GM12875 (cell line): ENCODE measurements around the gene GAL.

Experiments
- H3K4me3 ChIP-seq: one replicate; pipeline ENCODE4 v1.5.1; 2011; ENCODE audit warnings: low read depth, low read length, control low read depth
- TF ChIP-seq, protein P1 (sequence below): IDR thresholded peaks from 2 replicates; pipeline ENCODE4 v1.5.1; 2011; ENCODE audit warnings: low read depth, mild to moderate bottlenecking, control low read depth, inconsistent platforms, low read length, moderate library complexity, borderline replicate concordance; ENCODE audit not compliant: insufficient read depth

The GAL gene

DNA sequence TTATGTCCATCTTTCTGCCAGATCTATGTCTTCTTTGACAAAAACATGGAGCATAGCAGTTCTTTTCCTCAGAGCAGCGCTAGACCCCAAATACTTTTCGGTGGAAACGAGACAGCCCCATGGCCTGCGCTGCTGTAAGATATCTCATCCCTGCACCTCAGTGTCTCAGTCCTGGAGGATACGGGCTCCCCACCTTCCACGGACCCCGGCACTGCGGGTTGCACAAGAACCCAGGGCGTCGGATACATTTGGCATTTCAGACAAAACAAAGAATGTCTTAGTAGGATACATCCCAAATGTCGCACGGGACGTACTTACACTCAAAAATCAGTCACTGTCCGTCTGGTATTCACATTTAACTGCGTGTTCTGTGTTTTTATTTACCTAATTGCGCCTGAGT lies 9.9 kb upstream of the GAL start:
- TF ChIP-seq, protein P1, sequence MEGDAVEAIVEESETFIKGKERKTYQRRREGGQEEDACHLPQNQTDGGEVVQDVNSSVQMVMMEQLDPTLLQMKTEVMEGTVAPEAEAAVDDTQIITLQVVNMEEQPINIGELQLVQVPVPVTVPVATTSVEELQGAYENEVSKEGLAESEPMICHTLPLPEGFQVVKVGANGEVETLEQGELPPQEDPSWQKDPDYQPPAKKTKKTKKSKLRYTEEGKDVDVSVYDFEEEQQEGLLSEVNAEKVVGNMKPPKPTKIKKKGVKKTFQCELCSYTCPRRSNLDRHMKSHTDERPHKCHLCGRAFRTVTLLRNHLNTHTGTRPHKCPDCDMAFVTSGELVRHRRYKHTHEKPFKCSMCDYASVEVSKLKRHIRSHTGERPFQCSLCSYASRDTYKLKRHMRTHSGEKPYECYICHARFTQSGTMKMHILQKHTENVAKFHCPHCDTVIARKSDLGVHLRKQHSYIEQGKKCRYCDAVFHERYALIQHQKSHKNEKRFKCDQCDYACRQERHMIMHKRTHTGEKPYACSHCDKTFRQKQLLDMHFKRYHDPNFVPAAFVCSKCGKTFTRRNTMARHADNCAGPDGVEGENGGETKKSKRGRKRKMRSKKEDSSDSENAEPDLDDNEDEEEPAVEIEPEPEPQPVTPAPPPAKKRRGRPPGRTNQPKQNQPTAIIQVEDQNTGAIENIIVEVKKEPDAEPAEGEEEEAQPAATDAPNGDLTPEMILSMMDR, result no peak

DNA sequence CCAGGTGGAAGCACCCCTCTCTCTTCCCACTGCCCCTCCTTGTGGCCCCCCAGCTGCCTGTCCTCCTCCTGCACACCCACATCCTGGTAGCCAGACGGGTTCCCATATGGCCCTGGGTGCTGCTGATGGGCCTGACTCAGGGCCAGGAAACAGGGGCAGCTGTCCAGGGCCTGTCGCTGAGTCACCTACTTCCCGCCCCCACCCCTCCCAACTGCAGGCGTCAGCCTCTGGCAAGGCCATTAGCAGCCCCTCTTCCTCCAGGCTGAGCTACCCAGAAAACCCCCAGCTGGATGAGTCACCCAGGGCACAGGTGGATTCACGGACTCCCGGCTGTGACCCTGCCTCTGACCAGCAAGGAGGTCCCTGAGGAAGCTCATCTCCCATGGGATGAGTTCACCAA lies 6.9 kb upstream of the GAL start:
- TF ChIP-seq, protein P1, result no peak
- no peak overlapping the region for H3K4me3 ChIP-seq

More for the DNA sequence above, 9.9 kb upstream of the GAL start:
- H3K4me3 ChIP-seq, result no peak overlapping the region

DNA sequence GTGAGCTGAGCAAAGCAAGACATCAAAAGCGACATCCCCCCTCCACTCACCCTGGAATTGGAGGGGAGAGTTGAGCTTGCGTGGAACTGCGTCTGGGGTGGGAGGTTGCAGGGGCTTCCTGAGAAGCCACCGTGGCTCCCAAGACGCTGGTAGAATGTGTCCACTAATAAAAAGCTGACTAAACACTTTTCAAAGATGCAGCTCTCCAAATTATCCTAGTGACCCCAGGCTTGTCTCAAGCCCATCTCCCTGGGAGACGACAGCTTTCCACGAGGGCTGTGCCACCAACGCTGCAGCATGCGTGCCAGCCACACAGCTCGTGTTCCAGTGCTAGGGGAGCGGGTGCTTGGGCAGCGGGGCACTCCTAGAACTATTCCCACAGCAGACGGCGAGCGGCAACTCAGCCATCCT lies 6.3 kb upstream of the GAL start:
- TF ChIP-seq, protein P1, result no peak
- no peak overlapping the region for H3K4me3 ChIP-seq

DNA sequence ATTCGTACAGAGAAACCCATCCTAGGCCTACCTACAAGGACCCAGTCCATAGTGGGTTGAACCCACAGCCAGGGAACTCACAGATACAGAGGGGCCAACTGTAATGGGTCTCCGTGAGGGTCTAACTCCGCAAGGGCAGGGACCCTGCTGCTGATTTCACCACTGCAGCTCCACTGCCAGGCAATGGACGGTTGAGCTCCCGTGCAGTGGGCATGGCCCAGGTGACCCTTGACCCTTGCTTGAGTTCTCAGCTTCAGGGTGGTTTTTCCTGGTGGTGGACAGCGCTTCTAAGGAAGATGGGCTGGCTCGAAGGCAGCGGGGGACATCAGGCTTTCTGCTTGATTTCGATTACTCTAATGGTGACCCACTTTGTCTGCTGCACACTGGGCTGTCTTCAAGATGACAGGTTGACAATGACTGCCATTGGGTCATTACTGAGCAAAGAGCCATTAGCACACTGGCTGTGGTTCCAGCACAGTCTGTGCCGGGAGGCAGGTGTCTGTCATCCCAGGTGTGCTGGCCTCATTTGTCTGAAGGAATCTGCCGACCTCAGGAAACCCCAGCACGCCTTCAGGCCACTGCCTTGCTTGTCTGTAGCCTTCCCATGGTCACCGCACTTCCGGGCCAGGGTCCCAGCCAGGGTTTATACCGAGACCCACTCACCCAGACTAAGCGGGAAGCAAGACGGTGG lies 3.7 kb upstream of the GAL start:
- TF ChIP-seq, protein P1, result no peak
- no peak overlapping the region for H3K4me3 ChIP-seq

DNA sequence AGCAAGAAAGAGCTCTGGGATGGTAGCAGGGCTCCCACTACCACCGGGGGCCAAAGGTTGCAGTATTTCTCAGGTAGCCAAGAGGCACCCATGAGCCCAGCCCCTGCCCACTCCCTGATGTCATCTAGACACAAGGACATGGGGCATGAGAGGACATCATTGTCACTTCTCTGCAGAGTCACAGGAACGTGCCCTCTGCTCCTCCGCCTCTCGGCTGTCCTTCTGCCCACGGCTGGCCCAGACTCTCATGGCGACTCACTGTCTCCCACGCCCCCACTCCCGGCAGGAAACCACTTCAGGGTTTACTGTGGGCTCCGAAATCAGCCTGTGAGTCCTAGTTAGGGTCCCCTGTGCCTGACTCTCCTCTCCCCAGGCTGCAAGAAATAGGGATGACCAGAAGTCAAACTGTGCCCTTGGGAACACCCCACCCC lies 1.8 kb upstream of the GAL start:
- H3K4me3 ChIP-seq, result no peak overlapping the region
- TF ChIP-seq, protein P1, result no peak

DNA sequence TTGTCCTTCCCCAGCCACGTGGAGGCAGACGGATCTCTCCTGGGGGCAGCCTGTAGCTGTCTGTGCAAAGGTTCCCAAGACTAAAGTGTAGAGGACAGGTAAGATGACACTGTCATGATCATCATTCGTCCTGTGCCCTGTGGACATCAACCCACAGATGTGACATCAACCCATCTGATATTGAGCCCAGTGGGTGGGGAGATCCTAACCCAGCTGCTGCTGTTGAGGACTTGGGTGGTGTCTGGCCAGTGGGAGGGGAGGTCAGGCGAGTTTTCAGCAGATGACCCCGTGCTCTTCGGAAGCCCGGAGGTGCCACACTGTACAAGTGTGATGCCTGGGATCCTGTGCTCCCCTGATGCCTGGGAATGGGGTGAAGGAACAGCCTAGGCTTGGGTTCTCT lies 1.2 kb upstream of the GAL start:
- TF ChIP-seq, protein P1, result no peak
- no peak overlapping the region for H3K4me3 ChIP-seq
